Activated CD4-positive, CD25-positive, alpha-beta regulatory T cell treated with anti-CD3 and anti-CD28 coated beads, Interleukin-2, amount 50 U/mL, for 24 hours (primary cell): Measurements from ENCODE around the gene BSX.
A peak's percentile ranks its signal among the peaks of the same experiment; 100 is the strongest.

Experiments used
- ATAC-seq, 2 donors: fragments of 150-1000 bp; cut with Tn5 transposase; one replicate each; pipeline ENCODE4 v1.10.0; 2021; ENCODE audit warnings: mild to moderate bottlenecking in 1 of 2, moderate library complexity in 1 of 2

Gene BSX

DNA sequence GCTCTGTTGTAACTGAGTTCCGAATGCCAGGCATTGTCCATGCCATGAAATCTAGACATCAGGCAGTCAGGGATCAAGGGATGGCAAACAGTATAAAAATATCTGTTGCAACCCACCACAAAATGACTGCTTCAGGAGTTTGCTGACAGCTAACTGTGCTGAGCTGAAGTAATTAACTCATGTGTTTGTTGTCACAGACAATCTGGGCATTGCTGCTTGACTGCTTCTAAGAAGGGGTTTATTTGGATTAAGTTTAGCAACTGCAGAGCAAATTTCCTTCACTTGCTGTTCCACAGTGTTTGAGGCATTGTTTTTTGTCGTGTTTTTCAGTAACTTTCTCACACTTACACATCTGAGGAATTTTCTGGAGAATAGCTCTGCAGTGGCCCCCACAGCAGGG, 30.4 kb downstream of the BSX start:
- ATAC-seq: no peak

GRCh38 chr11:122938557-122938956, 43.1 kb downstream of the BSX start:
- ATAC-seq: no peak

DNA sequence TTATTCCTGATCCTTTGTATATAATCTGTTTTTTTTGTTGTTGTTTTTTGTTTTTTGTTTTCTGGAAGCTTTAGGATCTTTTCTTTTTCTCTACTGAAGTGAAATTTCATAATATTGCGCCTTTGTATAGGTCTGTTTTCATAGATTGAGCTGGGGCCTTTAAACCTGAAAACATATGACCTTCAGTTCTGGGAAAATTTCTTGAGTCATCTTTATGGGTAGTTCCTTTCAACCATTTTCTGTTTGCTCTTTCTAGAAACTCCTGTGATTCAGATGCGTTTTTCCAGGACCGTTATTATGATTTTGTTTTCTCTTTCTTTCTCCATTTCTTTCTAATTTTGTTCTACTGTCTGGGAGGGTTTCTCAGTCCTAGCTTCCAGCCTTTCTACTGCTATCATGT, 43.7 kb downstream of the BSX start:
- peak in 1 of 2 donors; percentile 25 for ATAC-seq

DNA sequence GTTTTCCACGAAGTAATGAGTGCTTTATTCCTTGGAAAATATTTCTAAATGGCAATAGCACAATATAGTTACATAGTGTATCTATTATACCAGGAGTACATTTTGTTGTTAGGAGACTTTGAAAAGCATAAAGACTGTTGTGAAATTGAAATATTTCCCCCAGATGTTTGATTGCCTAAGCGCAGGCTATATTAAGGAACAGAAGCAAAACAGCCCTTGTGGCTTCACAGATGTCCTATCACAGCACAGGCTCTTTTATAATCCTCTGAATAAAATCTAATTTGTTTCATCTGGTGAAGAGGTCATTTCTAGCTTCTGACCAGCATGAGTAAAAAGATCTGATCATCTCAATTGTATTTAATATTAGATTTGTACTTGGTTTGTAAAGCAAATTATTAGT, 48.2 kb downstream of the BSX start:
- ATAC-seq: no peak

- no peak for ATAC-seq
Measured at GRCh38 chr11:122931510-122931909, 50.1 kb downstream of the BSX start.
